ENCODE results near the gene ART3. TPM values are rescaled to one million over a fixed set of nuclear protein-coding genes. Genes with fewer than 3 reads are reported as not detected.

The ART3 gene
- total and polyA plus RNA-seq, 9 of the 15 experiments (the other 6 are each of a cell fraction or from before 2014, with no cell fraction given), result 0.69 to 1.4 (median 1.1) TPM; not detected in 1

DNA sequence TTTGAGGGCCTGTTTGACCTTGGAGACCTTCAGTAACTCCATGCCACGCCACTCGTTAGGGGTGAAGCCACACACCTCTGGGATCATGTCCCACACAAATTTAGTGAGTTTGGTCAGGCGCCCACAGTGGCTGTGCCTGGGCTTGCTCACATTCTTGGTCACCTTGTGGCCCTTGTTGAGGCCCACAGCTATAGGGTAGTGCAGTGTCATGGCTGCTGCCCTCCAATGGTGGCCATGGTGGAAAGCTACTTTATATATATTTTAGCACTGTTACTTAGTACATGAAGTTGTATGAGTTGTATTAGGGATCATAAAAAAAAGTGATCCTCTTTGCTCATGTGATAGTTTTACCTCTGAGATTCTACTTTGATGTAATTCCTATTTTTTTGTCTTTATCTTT lies 37.7 kb upstream of the ART3 start:
- DNase-seq (ENCODE audit: extremely low read depth in 1 of 4, low spot score in 3 of 4) (peak in 1 of 4 experiments; percentile 26), ATAC-seq (peak; percentile 82), FAIRE-seq (peak; percentile 44)
- Histone ChIP-seq H3K79me2 (ENCODE audit: control insufficient read depth, insufficient read depth, low read length) (no peaks in the 10 kb centered on the region), H3K4me2 (ENCODE audit: insufficient read depth, low read length) (no peak overlapping the region; the same call in 1 of the 2 replicates), H4K20me1 (replicated peaks; ENCODE audit: control insufficient read depth, insufficient read depth, low read length) (no peaks in the 10 kb centered on the region), H3K9ac (ENCODE audit: insufficient read depth in 1 of 2, low read depth in 2 of 2, low read length in 2 of 2) (no peak overlapping the region), H3K4me3 (no peak overlapping the region), H3K4me1 (replicated peaks in 1 of 2; ENCODE audit: control insufficient read depth in 2 of 2, insufficient read depth in 2 of 2, low read length in 2 of 2) (peaks cover 0 to 6% of the 10 kb centered on the region in 2 experiments; a peak in 2 of 5 replicates), H2AFZ (ENCODE audit: low read depth, low read length) (peak overlapping the region; percentile 53; the same call in 1 of the 2 replicates), H3K36me3 (ENCODE audit: control insufficient read depth, insufficient read depth, low read length) (no peaks in the 10 kb centered on the region), H3K9me3 (replicated peaks; ENCODE audit: control insufficient read depth, insufficient read depth, low read depth, low read length) (no peaks in the 10 kb centered on the region), H3K9me1 (ENCODE audit: control insufficient read depth, insufficient read depth, low read length) (no peaks in the 10 kb centered on the region), H3K27ac (ENCODE audit: extremely low read depth, low read depth, low read length) (no peak overlapping the region), H3K27me3 (ENCODE audit: control insufficient read depth in 2 of 2, insufficient read depth in 2 of 2, low read length in 2 of 2) (no peaks in the 10 kb centered on the region; a peak in 1 of 5 replicates)
- WGBS (ENCODE audit: insufficient coverage, low coverage, missing lambda C conversion rate), result 48% methylated on average over 3 of the region's 3 CpGs
- ChIA-PET POLR2A (interaction anchor here (0.7 to 0.8 kb wide), 2 partner anchors 8 to 41 kb away, joined by 3 read pairs; no protein-coding TSS in a partner anchor), CTCF (ENCODE audit: low intra/inter-chr PET ratio) (no interaction called here)
- intact Hi-C loops (cut with micrococcal nuclease) (no loop called here), in situ Hi-C loops (cut with MboI) (no loop called here)
- BruUV-seq (replicated peaks), result no TSS peak
- TF ChIP-seq, protein P1, sequence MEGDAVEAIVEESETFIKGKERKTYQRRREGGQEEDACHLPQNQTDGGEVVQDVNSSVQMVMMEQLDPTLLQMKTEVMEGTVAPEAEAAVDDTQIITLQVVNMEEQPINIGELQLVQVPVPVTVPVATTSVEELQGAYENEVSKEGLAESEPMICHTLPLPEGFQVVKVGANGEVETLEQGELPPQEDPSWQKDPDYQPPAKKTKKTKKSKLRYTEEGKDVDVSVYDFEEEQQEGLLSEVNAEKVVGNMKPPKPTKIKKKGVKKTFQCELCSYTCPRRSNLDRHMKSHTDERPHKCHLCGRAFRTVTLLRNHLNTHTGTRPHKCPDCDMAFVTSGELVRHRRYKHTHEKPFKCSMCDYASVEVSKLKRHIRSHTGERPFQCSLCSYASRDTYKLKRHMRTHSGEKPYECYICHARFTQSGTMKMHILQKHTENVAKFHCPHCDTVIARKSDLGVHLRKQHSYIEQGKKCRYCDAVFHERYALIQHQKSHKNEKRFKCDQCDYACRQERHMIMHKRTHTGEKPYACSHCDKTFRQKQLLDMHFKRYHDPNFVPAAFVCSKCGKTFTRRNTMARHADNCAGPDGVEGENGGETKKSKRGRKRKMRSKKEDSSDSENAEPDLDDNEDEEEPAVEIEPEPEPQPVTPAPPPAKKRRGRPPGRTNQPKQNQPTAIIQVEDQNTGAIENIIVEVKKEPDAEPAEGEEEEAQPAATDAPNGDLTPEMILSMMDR (IDR thresholded peaks at IDR 0.05 in 2 of 3, conservative IDR thresholded peaks at IDR 0.05 in 1 of 3; ENCODE audit: insufficient read depth in 2 of 3, low read depth in 1 of 3, low read length in 3 of 3), result peak in 2 of 3 experiments; percentile 16 to 31; a peak in 2 of 6 replicates
- TF ChIP-seq MXI1 (IDR thresholded peaks at IDR 0.05; ENCODE audit: low read depth, low read length) (no peak), NFE2 (IDR thresholded peaks at IDR 0.05; ENCODE audit: low read depth) (peak; percentile 48; the same call in 1 of the 2 replicates), TEAD1 (CRISPR knock-in tag; IDR thresholded peaks at IDR 0.05) (no peak), YY1 (IDR thresholded peaks at IDR 0.05; ENCODE audit: borderline replicate concordance in 1 of 3, control insufficient read depth in 1 of 3, extremely low read depth in 1 of 3, insufficient read depth in 3 of 3, insufficient read length in 1 of 3, insufficient replicate concordance in 2 of 3, low read depth in 1 of 3, low read length in 2 of 3) (peak in 1 of 3 experiments; percentile 61), ZNF354B (CRISPR knock-in tag; IDR thresholded peaks at IDR 0.05) (no peak), ZNF175 (CRISPR knock-in tag; IDR thresholded peaks at IDR 0.05; ENCODE audit: low read depth) (no peak), ESRRA (IDR thresholded peaks at IDR 0.05; ENCODE audit: borderline replicate concordance, low read depth) (peak; percentile 38; the same call in 1 of the 2 replicates), SMAD4 (CRISPR knock-in tag; conservative IDR thresholded peaks at IDR 0.05) (peak; percentile 37; the same call in 1 of the 2 replicates)
- TF ChIP-seq, protein P2, sequence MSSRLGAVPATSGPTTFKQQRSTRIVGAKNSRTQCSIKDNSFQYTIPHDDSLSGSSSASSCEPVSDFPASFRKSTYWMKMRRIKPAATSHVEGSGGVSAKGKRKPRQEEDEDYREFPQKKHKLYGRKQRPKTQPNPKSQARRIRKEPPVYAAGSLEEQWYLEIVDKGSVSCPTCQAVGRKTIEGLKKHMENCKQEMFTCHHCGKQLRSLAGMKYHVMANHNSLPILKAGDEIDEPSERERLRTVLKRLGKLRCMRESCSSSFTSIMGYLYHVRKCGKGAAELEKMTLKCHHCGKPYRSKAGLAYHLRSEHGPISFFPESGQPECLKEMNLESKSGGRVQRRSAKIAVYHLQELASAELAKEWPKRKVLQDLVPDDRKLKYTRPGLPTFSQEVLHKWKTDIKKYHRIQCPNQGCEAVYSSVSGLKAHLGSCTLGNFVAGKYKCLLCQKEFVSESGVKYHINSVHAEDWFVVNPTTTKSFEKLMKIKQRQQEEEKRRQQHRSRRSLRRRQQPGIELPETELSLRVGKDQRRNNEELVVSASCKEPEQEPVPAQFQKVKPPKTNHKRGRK (tag; IDR thresholded peaks at IDR 0.05), result no peak
- TF ChIP-seq, protein P3, sequence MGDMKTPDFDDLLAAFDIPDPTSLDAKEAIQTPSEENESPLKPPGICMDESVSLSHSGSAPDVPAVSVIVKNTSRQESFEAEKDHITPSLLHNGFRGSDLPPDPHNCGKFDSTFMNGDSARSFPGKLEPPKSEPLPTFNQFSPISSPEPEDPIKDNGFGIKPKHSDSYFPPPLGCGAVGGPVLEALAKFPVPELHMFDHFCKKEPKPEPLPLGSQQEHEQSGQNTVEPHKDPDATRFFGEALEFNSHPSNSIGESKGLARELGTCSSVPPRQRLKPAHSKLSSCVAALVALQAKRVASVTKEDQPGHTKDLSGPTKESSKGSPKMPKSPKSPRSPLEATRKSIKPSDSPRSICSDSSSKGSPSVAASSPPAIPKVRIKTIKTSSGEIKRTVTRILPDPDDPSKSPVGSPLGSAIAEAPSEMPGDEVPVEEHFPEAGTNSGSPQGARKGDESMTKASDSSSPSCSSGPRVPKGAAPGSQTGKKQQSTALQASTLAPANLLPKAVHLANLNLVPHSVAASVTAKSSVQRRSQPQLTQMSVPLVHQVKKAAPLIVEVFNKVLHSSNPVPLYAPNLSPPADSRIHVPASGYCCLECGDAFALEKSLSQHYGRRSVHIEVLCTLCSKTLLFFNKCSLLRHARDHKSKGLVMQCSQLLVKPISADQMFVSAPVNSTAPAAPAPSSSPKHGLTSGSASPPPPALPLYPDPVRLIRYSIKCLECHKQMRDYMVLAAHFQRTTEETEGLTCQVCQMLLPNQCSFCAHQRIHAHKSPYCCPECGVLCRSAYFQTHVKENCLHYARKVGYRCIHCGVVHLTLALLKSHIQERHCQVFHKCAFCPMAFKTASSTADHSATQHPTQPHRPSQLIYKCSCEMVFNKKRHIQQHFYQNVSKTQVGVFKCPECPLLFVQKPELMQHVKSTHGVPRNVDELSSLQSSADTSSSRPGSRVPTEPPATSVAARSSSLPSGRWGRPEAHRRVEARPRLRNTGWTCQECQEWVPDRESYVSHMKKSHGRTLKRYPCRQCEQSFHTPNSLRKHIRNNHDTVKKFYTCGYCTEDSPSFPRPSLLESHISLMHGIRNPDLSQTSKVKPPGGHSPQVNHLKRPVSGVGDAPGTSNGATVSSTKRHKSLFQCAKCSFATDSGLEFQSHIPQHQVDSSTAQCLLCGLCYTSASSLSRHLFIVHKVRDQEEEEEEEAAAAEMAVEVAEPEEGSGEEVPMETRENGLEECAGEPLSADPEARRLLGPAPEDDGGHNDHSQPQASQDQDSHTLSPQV (IDR thresholded peaks at IDR 0.05), result 0 out of 2 replicates have a peak, but pooled peaks have one; percentile 29
